Measurements from ENCODE around the gene PLXNA4.

PLXNA4 gene

GRCh38 chr7:132097550-132098134 lies 478.6 kb downstream of the PLXNA4 start:
- FAIRE-seq: no peak

- no peak for FAIRE-seq
These were observed 481.0 kb downstream of the PLXNA4 start for GRCh38 chr7:132095111-132095765.

GRCh38 chr7:132092106-132092505 lies 484.2 kb downstream of the PLXNA4 start:
- no peak for FAIRE-seq

- no peak for FAIRE-seq
These were observed 484.6 kb downstream of the PLXNA4 start for GRCh38 chr7:132091706-132092105.

- no peak for FAIRE-seq
These were observed 485.8 kb downstream of the PLXNA4 start for GRCh38 chr7:132090444-132090843.

GRCh38 chr7:132089356-132089755 lies 486.9 kb downstream of the PLXNA4 start:
- FAIRE-seq: no peak

- no peak for FAIRE-seq
These were observed 488.8 kb downstream of the PLXNA4 start for GRCh38 chr7:132087421-132087820.

- FAIRE-seq: no peak
These were observed 491.4 kb downstream of the PLXNA4 start for GRCh38 chr7:132084776-132085388.

- FAIRE-seq: no peak
These were observed 492.6 kb downstream of the PLXNA4 start for GRCh38 chr7:132083537-132084123.

GRCh38 chr7:132083126-132083525 lies 493.1 kb downstream of the PLXNA4 start:
- no peak for FAIRE-seq

- no peak for FAIRE-seq
These were observed 493.9 kb downstream of the PLXNA4 start for GRCh38 chr7:132082394-132082793.

- no peak for FAIRE-seq
These were observed 494.6 kb downstream of the PLXNA4 start for GRCh38 chr7:132081686-132082085.

GRCh38 chr7:132080967-132081668 lies 495.2 kb downstream of the PLXNA4 start:
- FAIRE-seq: no peak

- no peak for FAIRE-seq
These were observed 495.8 kb downstream of the PLXNA4 start for GRCh38 chr7:132080467-132080866.

- FAIRE-seq: no peak
These were observed 497.2 kb downstream of the PLXNA4 start for GRCh38 chr7:132078891-132079735.

GRCh38 chr7:132077971-132078685 lies 498.1 kb downstream of the PLXNA4 start:
- no peak for FAIRE-seq

- FAIRE-seq: no peak
These were observed 499.8 kb downstream of the PLXNA4 start for GRCh38 chr7:132076301-132077035.

GRCh38 chr7:132075515-132075914 lies 500.8 kb downstream of the PLXNA4 start:
- no peak for FAIRE-seq

- no peak for FAIRE-seq
These were observed 502.2 kb downstream of the PLXNA4 start for GRCh38 chr7:132073920-132074589.
